ENCODE results near the gene PKD1. TPM values are rescaled to one million over a fixed set of nuclear protein-coding genes. Genes with fewer than 3 reads are reported as not detected.

Gene PKD1
- total RNA-seq, 1 experiment from 2014 or later = 102 TPM

DNA sequence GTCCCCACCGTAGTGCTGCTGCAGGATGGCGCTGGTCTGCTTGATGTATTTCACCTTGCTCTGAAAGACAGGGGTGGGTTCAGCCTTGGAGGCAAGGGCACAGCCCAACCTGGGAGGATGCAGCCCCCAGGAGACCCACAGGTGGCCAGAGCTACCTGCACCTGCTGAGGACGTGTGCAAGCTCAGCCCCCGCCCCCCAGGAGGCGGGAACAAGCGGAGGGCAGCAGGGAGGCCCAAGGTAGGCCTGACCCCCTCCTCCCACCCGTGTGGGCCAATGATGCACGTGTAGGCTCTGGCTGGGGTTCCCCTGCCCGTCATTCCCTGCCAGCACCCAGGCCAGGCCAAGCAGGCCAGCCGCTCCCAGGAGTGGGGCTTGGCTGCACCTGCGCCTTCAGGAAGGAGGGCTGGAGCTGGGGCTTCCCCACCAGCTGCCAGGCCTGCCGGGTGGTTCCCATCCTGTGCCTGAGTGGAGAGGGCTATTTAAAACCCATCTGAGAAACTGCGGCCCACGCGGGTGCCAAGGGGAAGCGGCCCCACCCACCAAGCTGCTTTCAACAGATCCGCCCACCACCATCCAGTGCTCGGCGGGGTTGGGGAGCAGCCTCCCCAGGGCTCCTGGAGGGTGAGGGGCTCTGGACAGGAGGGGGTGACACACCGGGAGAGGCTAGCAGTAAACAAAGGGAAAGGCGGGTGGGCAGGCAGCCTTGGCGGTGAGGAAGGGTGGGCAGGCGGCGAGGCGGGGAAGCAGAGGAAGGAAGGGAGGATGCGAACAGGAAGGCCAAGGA, 91.8 kb downstream of the PKD1 start (continued):
- TF ChIP-seq, protein P1, sequence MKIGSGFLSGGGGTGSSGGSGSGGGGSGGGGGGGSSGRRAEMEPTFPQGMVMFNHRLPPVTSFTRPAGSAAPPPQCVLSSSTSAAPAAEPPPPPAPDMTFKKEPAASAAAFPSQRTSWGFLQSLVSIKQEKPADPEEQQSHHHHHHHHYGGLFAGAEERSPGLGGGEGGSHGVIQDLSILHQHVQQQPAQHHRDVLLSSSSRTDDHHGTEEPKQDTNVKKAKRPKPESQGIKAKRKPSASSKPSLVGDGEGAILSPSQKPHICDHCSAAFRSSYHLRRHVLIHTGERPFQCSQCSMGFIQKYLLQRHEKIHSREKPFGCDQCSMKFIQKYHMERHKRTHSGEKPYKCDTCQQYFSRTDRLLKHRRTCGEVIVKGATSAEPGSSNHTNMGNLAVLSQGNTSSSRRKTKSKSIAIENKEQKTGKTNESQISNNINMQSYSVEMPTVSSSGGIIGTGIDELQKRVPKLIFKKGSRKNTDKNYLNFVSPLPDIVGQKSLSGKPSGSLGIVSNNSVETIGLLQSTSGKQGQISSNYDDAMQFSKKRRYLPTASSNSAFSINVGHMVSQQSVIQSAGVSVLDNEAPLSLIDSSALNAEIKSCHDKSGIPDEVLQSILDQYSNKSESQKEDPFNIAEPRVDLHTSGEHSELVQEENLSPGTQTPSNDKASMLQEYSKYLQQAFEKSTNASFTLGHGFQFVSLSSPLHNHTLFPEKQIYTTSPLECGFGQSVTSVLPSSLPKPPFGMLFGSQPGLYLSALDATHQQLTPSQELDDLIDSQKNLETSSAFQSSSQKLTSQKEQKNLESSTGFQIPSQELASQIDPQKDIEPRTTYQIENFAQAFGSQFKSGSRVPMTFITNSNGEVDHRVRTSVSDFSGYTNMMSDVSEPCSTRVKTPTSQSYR (CRISPR knock-in tag; IDR thresholded peaks at IDR 0.05) = no peak
- TF ChIP-seq, protein P2, sequence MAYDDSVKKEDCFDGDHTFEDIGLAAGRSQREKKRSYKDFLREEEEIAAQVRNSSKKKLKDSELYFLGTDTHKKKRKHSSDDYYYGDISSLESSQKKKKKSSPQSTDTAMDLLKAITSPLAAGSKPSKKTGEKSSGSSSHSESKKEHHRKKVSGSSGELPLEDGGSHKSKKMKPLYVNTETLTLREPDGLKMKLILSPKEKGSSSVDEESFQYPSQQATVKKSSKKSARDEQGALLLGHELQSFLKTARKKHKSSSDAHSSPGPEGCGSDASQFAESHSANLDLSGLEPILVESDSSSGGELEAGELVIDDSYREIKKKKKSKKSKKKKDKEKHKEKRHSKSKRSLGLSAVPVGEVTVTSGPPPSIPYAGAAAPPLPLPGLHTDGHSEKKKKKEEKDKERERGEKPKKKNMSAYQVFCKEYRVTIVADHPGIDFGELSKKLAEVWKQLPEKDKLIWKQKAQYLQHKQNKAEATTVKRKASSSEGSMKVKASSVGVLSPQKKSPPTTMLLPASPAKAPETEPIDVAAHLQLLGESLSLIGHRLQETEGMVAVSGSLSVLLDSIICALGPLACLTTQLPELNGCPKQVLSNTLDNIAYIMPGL (CRISPR knock-in tag; IDR thresholded peaks at IDR 0.05) = no peak
- TF ChIP-seq, protein P3, sequence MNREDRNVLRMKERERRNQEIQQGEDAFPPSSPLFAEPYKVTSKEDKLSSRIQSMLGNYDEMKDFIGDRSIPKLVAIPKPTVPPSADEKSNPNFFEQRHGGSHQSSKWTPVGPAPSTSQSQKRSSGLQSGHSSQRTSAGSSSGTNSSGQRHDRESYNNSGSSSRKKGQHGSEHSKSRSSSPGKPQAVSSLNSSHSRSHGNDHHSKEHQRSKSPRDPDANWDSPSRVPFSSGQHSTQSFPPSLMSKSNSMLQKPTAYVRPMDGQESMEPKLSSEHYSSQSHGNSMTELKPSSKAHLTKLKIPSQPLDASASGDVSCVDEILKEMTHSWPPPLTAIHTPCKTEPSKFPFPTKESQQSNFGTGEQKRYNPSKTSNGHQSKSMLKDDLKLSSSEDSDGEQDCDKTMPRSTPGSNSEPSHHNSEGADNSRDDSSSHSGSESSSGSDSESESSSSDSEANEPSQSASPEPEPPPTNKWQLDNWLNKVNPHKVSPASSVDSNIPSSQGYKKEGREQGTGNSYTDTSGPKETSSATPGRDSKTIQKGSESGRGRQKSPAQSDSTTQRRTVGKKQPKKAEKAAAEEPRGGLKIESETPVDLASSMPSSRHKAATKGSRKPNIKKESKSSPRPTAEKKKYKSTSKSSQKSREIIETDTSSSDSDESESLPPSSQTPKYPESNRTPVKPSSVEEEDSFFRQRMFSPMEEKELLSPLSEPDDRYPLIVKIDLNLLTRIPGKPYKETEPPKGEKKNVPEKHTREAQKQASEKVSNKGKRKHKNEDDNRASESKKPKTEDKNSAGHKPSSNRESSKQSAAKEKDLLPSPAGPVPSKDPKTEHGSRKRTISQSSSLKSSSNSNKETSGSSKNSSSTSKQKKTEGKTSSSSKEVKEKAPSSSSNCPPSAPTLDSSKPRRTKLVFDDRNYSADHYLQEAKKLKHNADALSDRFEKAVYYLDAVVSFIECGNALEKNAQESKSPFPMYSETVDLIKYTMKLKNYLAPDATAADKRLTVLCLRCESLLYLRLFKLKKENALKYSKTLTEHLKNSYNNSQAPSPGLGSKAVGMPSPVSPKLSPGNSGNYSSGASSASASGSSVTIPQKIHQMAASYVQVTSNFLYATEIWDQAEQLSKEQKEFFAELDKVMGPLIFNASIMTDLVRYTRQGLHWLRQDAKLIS (CRISPR knock-in tag; IDR thresholded peaks at IDR 0.05; ENCODE audit: borderline replicate concordance) = no peak
- no peak for TF ChIP-seq ATF1 (CRISPR knock-in tag; IDR thresholded peaks at IDR 0.05)

GRCh38 chr16:2042986-2043666, 92.6 kb downstream of the PKD1 start:
- ATAC-seq = no peak
- POLR2A ChIA-PET = no interaction called here
- H3K36me3 Mint-ChIP-seq = no peaks in the 10 kb centered on the region; the same call in 1 of the 2 replicates
- H3K27me3 Mint-ChIP-seq (ENCODE audit: low read depth) = no peaks in the 10 kb centered on the region
- no peak for DNase-seq (ENCODE audit: low spot score)
- H3K4me1 Mint-ChIP-seq = peaks cover 4% of the 10 kb centered on the region
- H3K27ac Mint-ChIP-seq = peak overlapping the region; percentile 63; the same call in 1 of the 2 replicates
- CTCF ChIA-PET = interaction anchor here (0.7 to 1.3 kb wide), 4 partner anchors 14 to 39 kb away, joined by 3 to 5 read pairs (median 3); no protein-coding TSS in a partner anchor
- no peak overlapping the region for H3K4me3 Mint-ChIP-seq
- H3K9me3 Mint-ChIP-seq = no peaks in the 10 kb centered on the region
- no peak for TF ChIP-seq TEAD4 (CRISPR knock-in tag; IDR thresholded peaks at IDR 0.05)
- no peak for TF ChIP-seq ELF4 (CRISPR knock-in tag; IDR thresholded peaks at IDR 0.05; ENCODE audit: low read depth)

GRCh38 chr16:2042171-2042985, 93.3 kb downstream of the PKD1 start:
- TF ChIP-seq ELF4 (CRISPR knock-in tag; IDR thresholded peaks at IDR 0.05; ENCODE audit: low read depth) (no peak), TEAD1 (CRISPR knock-in tag; IDR thresholded peaks at IDR 0.05) (no peak), NFYB (CRISPR knock-in tag; conservative IDR thresholded peaks at IDR 0.05; ENCODE audit: low read depth) (no peak), CBFB (CRISPR knock-in tag; IDR thresholded peaks at IDR 0.05; ENCODE audit: low read depth) (no peak), ZBTB21 (CRISPR knock-in tag; IDR thresholded peaks at IDR 0.05; ENCODE audit: borderline replicate concordance) (no peak), ESRRA (CRISPR knock-in tag; IDR thresholded peaks at IDR 0.05; ENCODE audit: borderline replicate concordance) (no peak), E2F1 (CRISPR knock-in tag; IDR thresholded peaks at IDR 0.05) (no peak), MXD4 (CRISPR knock-in tag; IDR thresholded peaks at IDR 0.05; ENCODE audit: borderline replicate concordance) (no peak), ATF1 (CRISPR knock-in tag; IDR thresholded peaks at IDR 0.05) (no peak)
- TF ChIP-seq, protein P4, sequence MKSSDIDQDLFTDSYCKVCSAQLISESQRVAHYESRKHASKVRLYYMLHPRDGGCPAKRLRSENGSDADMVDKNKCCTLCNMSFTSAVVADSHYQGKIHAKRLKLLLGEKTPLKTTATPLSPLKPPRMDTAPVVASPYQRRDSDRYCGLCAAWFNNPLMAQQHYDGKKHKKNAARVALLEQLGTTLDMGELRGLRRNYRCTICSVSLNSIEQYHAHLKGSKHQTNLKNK (CRISPR knock-in tag; IDR thresholded peaks at IDR 0.05) = no peak
- TF ChIP-seq, protein P5, sequence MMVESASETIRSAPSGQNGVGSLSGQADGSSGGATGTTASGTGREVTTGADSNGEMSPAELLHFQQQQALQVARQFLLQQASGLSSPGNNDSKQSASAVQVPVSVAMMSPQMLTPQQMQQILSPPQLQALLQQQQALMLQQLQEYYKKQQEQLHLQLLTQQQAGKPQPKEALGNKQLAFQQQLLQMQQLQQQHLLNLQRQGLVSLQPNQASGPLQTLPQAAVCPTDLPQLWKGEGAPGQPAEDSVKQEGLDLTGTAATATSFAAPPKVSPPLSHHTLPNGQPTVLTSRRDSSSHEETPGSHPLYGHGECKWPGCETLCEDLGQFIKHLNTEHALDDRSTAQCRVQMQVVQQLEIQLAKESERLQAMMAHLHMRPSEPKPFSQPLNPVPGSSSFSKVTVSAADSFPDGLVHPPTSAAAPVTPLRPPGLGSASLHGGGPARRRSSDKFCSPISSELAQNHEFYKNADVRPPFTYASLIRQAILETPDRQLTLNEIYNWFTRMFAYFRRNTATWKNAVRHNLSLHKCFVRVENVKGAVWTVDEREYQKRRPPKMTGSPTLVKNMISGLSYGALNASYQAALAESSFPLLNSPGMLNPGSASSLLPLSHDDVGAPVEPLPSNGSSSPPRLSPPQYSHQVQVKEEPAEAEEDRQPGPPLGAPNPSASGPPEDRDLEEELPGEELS (CRISPR knock-in tag; IDR thresholded peaks at IDR 0.05) = no peak
- DNase-seq (ENCODE audit: low spot score) (no peak), ATAC-seq (no peak)
- ChIA-PET POLR2A (no interaction called here), CTCF (interaction anchor here (0.9 to 1.4 kb wide), 3 partner anchors 12 to 48 kb away, joined by 3 to 5 read pairs (median 5); no protein-coding TSS in a partner anchor)
- no peaks in the 10 kb centered on the region for H3K9me3 Mint-ChIP-seq
- no peaks in the 10 kb centered on the region for H3K27me3 Mint-ChIP-seq (ENCODE audit: low read depth)
- no peak overlapping the region for H3K27ac Mint-ChIP-seq
- no peaks in the 10 kb centered on the region; the same call in 1 of the 2 replicates for H3K36me3 Mint-ChIP-seq
- peaks cover 4% of the 10 kb centered on the region for H3K4me1 Mint-ChIP-seq
- no peak overlapping the region for H3K4me3 Mint-ChIP-seq
